Endothelial cell of umbilical vein (primary cell): Measurements from ENCODE around the gene CELF5. TPM values are rescaled to one million over a fixed set of nuclear protein-coding genes. Genes with fewer than 3 reads are reported as not detected.

Experiments used
- BruUV-seq: library from RNA; stranded (reverse); fragments of 400-500 nt; replicated peaks from 2 replicates; lab custom pipeline; 2021; lab: Mats Ljungman, UMichigan
- CTCF ChIA-PET: fragments of 300-600, 350-600 bp; sonication (Branson Sonifier 250); formaldehyde crosslinking; loops from one replicate; lab custom pipeline; 2021; ENCODE audit warnings: antibody characterized with exemption, inconsistent platforms; lab: Charles Lee
- POLR2A ChIA-PET: fragments of 300-600, 350-600 bp; sonication (Branson Sonifier 250); formaldehyde crosslinking; loops from one replicate; lab custom pipeline; 2021; ENCODE audit warnings: antibody characterized with exemption, inconsistent platforms; lab: Charles Lee
- DNase-seq: peaks from one replicate; pipeline ENCODE4 v3.0.0-alpha.2; 2011; ENCODE audit warnings: low read depth, low spot score
- FAIRE-seq: peaks from 2 replicates; lab custom pipeline; 2011; peaks lifted over from hg19 to GRCh38; lab: Jason Lieb, UNC
- H2AFZ ChIP-seq: 2 replicates; pipeline ENCODE4 v1.6.0; 2012; ENCODE audit warnings: low read depth, low read length, control low read depth, inconsistent platforms
- H3K27ac ChIP-seq: 2 replicates; pipeline ENCODE4 v1.5.1; 2011; ENCODE audit warnings: low read depth, mild to moderate bottlenecking, control low read depth, low read length, moderate library complexity; ENCODE audit not compliant: insufficient read depth
- H3K27me3 ChIP-seq, 2 experiments: 2 replicates each; pipeline versions ENCODE4 v1.6.0 to v1.6.1; 2011; ENCODE audit warnings: low read length in 2 of 2, mixed read lengths in 1 of 2; ENCODE audit not compliant: control insufficient read depth in 2 of 2, insufficient read depth in 2 of 2
- H3K36me3 ChIP-seq, 2 experiments: 2 replicates in 1 of 2; 3 replicates in 1 of 2; pipeline ENCODE4 v1.5.1; 2011; ENCODE audit warnings: low read length in 2 of 2, mild to moderate bottlenecking in 1 of 2, moderate library complexity in 1 of 2; ENCODE audit not compliant: control insufficient read depth in 2 of 2, insufficient read depth in 2 of 2; ENCODE audit errors: extremely low read depth in 1 of 2
- H3K4me1 ChIP-seq: 3 replicates; pipeline ENCODE4 v1.5.1; 2011; ENCODE audit warnings: mild to moderate bottlenecking, low read length; ENCODE audit not compliant: control insufficient read depth, insufficient read depth; ENCODE audit errors: extremely low read depth
- H3K4me2 ChIP-seq: 2 replicates; pipeline ENCODE4 v1.6.1; 2011; ENCODE audit warnings: low read length, control low read depth, mixed read lengths; ENCODE audit not compliant: insufficient read depth
- H3K4me3 ChIP-seq, 3 experiments: fragments of 200-600 bp in 1 of 3; sonication (generic), shearing (Covaris generic) in 1 of 3; replicated peaks in 1 of 3; 2 replicates each; pipeline ENCODE4 v1.5.1; 2011 to 2016; ENCODE audit warnings: control low read depth in 3 of 3, low read length in 3 of 3, mild to moderate bottlenecking in 2 of 3, inconsistent platforms in 1 of 3, low read depth in 1 of 3, moderate library complexity in 1 of 3; ENCODE audit not compliant: insufficient read depth in 1 of 3
- H3K79me2 ChIP-seq: 2 replicates; pipeline ENCODE4 v1.6.0; 2012; ENCODE audit warnings: low read length, inconsistent platforms; ENCODE audit not compliant: control insufficient read depth, insufficient read depth
- H3K9ac ChIP-seq: replicated peaks from 2 replicates; pipeline ENCODE3; 2011; ENCODE audit warnings: low read length, control low read depth; ENCODE audit not compliant: insufficient read depth; ENCODE audit errors: extremely low read depth
- H3K9me1 ChIP-seq: replicated peaks from 3 replicates; pipeline ENCODE4 v1.6.0; 2011; ENCODE audit warnings: mild to moderate bottlenecking, low read length; ENCODE audit not compliant: control insufficient read depth, insufficient read depth; ENCODE audit errors: extremely low read depth
- H3K9me3 ChIP-seq: replicated peaks from 2 replicates; pipeline ENCODE4 v1.5.1; 2012; ENCODE audit warnings: low read length, inconsistent platforms; ENCODE audit not compliant: control insufficient read depth, insufficient read depth
- H4K20me1 ChIP-seq: replicated peaks from 2 replicates; pipeline ENCODE3; 2011; ENCODE audit warnings: mild to moderate bottlenecking, low read length; ENCODE audit not compliant: control insufficient read depth, insufficient read depth; ENCODE audit errors: extremely low read depth
- EZH2 ChIP-seq: IDR thresholded peaks from 2 replicates; pipeline ENCODE4 v1.6.1; 2012; ENCODE audit warnings: borderline replicate concordance, low read depth, mild to moderate bottlenecking, moderate library complexity, low read length, inconsistent platforms; ENCODE audit not compliant: severe bottlenecking
- FOS ChIP-seq: IDR thresholded peaks from 2 replicates; pipeline ENCODE4 v1.6.1; 2011; ENCODE audit warnings: mild to moderate bottlenecking, low read length, moderate library complexity, borderline replicate concordance; ENCODE audit not compliant: insufficient read depth
- GATA2 ChIP-seq: IDR thresholded peaks from 2 replicates; pipeline ENCODE4 v1.7.0; 2011; ENCODE audit warnings: low read depth, mild to moderate bottlenecking, moderate library complexity, mixed read lengths, low read length; ENCODE audit not compliant: insufficient read length, insufficient read depth
- JUN ChIP-seq: IDR thresholded peaks from 2 replicates; pipeline ENCODE4 v1.6.1; 2011; ENCODE audit warnings: borderline replicate concordance, low read depth; ENCODE audit not compliant: insufficient read length, insufficient read depth
- MYC ChIP-seq: IDR thresholded peaks from one replicate; pipeline ENCODE4 v1.6.1; 2011; ENCODE audit warnings: mild to moderate bottlenecking, low read depth, low read length
- POLR2A ChIP-seq: IDR thresholded peaks from 2 replicates; pipeline ENCODE4 v1.6.1; 2012; ENCODE audit warnings: low read depth, mild to moderate bottlenecking, control low read depth, low read length
- POLR2AphosphoS5 ChIP-seq: IDR thresholded peaks from 2 replicates; pipeline ENCODE4 v1.6.1; 2012; ENCODE audit warnings: low read depth, mild to moderate bottlenecking, control low read depth, low read length, moderate library complexity; ENCODE audit not compliant: insufficient read depth
- dilution Hi-C: fragments of 300-500 bp; cut with MboI; formaldehyde crosslinking; loops from one replicate; pipeline ENCODE4 v1.15.0; 2019; ENCODE audit warnings: low sequenced_read_pairs; ENCODE audit not compliant: extremely low pct_ligation_motif_present
- intact Hi-C: fragments of 100-400 bp; cut with micrococcal nuclease; formaldehyde crosslinking; loops from one replicate; pipeline ENCODE4 v1.10.0; 2022
- polyA plus RNA-seq, 4 experiments: library from polyadenylated mRNA; depleted of rRNA in 3 of 4; stranded (reverse) in 3 of 4; unstranded in 1 of 4; fragments of >200 nt; gene quantifications; 2 replicates each; pipeline versions ENCODE4 v1.2.1 to v1.2.3, GENCODE V29; 2011 to 2012; ENCODE audit warnings: missing spikeins in 1 of 4
- total RNA-seq: library from RNA; stranded (reverse); gene quantifications from 2 replicates; pipeline ENCODE4 v1.2.3, GENCODE V29; 2021
- TF ChIP-seq, protein P1 (sequence below): IDR thresholded peaks from 2 replicates; pipeline ENCODE4 v1.6.1; 2011; ENCODE audit not compliant: insufficient read depth, insufficient read length
- TF ChIP-seq, protein P2 (sequence below), 2 donors: IDR thresholded peaks; 1 replicate in 1 of 2; 2 replicates in 1 of 2; pipeline ENCODE4 v1.5.1; 2011; ENCODE audit warnings: low read length in 2 of 2, mild to moderate bottlenecking in 2 of 2, moderate library complexity in 2 of 2, control low read depth in 1 of 2, inconsistent platforms in 1 of 2, low read depth in 1 of 2; ENCODE audit not compliant: insufficient read depth in 1 of 2; ENCODE audit errors: extremely low read depth in 1 of 2

Gene CELF5
- total and polyA plus RNA-seq, 2 donors (not counting 3 experiments of a cell fraction or from before 2014, with no cell fraction given) = not detected

DNA sequence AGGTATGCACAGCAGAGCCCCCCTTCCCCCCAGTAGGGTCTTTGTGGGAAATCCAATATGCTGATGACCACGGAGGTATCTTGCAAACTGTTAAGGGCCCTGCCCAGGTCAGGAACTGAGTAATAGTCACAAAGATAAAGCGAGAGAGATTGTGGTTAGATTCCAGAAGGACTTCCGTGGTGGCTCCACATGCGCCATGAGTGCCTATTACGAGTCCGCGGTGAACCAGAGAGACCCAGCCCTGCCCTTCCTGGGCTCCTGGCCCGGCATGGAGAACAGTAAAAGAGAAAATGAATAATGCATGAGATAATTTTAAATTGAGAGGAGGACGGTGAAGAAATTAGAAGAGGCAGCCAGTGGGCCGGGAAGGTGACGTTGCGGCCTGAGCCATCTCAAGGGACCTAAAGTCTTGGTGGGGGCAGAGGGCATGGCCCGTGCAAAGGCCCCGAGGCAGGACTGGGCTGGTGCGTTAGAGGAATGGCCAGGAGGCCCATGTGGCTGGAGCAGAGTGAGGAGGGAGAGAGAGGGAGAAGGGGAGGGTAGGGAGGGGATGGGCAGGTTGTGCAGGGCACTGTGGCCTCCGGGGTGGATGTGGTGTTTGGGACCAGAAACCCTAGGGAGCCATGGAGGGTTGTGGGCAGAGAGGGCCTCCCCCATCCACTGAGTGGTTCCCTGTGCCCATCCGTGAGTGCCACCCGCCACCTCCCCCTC is 95.3 kb downstream of the CELF5 start:
- POLR2A ChIA-PET = no interaction called here
- Histone ChIP-seq H3K4me1 (no peaks in the 10 kb centered on the region), H3K27ac (no peak overlapping the region), H3K4me3 (no peak overlapping the region), H3K9me1 (no peaks in the 10 kb centered on the region), H3K4me2 (no peak overlapping the region), H3K9me3 (no peaks in the 10 kb centered on the region), H2AFZ (no peak overlapping the region), H3K79me2 (no peaks in the 10 kb centered on the region), H4K20me1 (no peaks in the 10 kb centered on the region), H3K27me3 (peaks cover 0 to 1% of the 10 kb centered on the region in 2 experiments), H3K9ac (no peak overlapping the region), H3K36me3 (no peaks in the 10 kb centered on the region)
- CTCF ChIA-PET = interaction anchor here (0.9 kb wide), 1 partner anchor 15 kb away, joined by 3 read pairs; no protein-coding TSS in a partner anchor
- FAIRE-seq (no peak), DNase-seq (no peak)
- intact Hi-C loops (no loop called here), dilution Hi-C loops (no loop called here)
- BruUV-seq = no TSS peak
- TF ChIP-seq, protein P1, sequence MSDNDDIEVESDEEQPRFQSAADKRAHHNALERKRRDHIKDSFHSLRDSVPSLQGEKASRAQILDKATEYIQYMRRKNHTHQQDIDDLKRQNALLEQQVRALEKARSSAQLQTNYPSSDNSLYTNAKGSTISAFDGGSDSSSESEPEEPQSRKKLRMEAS = no peak
- TF ChIP-seq MYC (no peak), POLR2A (no peak), EZH2 (no peak), GATA2 (no peak)

DNA sequence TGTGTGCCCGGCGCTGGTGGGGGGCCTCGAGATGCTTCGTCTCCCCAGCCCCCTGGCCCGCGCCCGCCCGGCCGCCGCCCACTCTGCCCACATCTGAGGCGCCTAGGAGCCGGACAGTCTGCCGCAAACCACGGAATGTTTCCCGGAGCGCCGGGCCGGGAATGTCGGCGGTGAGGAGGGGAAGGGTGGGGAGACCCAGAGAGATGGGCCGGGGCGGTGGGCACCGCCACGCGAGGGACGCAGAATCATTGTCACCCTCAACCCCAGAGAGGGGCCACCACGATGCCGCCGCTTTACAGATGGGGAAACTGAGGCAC is 95.9 kb downstream of the CELF5 start:
- no TSS peak for BruUV-seq

More for the DNA sequence above, 95.9 kb downstream of the CELF5 start:
- FAIRE-seq (no peak), DNase-seq (no peak)
- intact Hi-C loops = no loop called here
- no peaks in the 10 kb centered on the region for H3K9me1 ChIP-seq
- H2AFZ ChIP-seq = no peak overlapping the region
- no peak overlapping the region for H3K9ac ChIP-seq
- H3K27ac ChIP-seq = no peak overlapping the region
- no peaks in the 10 kb centered on the region for H3K36me3 ChIP-seq
- no peak overlapping the region for H3K4me3 ChIP-seq
- ChIA-PET CTCF (no interaction called here), POLR2A (no interaction called here)
- no peaks in the 10 kb centered on the region for H3K4me1 ChIP-seq
- H4K20me1 ChIP-seq = no peaks in the 10 kb centered on the region
- peaks cover 0 to 1% of the 10 kb centered on the region in 2 experiments for H3K27me3 ChIP-seq
- H3K9me3 ChIP-seq = no peaks in the 10 kb centered on the region
- no peaks in the 10 kb centered on the region for H3K79me2 ChIP-seq
- no peak for TF ChIP-seq JUN
- TF ChIP-seq, protein P2, sequence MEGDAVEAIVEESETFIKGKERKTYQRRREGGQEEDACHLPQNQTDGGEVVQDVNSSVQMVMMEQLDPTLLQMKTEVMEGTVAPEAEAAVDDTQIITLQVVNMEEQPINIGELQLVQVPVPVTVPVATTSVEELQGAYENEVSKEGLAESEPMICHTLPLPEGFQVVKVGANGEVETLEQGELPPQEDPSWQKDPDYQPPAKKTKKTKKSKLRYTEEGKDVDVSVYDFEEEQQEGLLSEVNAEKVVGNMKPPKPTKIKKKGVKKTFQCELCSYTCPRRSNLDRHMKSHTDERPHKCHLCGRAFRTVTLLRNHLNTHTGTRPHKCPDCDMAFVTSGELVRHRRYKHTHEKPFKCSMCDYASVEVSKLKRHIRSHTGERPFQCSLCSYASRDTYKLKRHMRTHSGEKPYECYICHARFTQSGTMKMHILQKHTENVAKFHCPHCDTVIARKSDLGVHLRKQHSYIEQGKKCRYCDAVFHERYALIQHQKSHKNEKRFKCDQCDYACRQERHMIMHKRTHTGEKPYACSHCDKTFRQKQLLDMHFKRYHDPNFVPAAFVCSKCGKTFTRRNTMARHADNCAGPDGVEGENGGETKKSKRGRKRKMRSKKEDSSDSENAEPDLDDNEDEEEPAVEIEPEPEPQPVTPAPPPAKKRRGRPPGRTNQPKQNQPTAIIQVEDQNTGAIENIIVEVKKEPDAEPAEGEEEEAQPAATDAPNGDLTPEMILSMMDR (IDR thresholded peaks at IDR 0.05; ENCODE audit: extremely low read depth in 1 of 2, insufficient read depth in 1 of 2, low read depth in 1 of 2, low read length in 2 of 2) = no peak
- no peak for TF ChIP-seq POLR2AphosphoS5
- no peak for TF ChIP-seq FOS
- TF ChIP-seq MYC = no peak
- TF ChIP-seq POLR2A = no peak
- TF ChIP-seq, protein P1 = no peak
- no peak overlapping the region for H3K4me2 ChIP-seq
- dilution Hi-C loops = no loop called here
